ENCODE results near the gene STAG1. TPM values are rescaled to one million over a fixed set of nuclear protein-coding genes. Genes with fewer than 3 reads are reported as not detected.

The STAG1 gene
- total and polyA plus RNA-seq, 9 of the 15 experiments (the other 6 are each of a cell fraction or from before 2014, with no cell fraction given): 2.7 to 17.7 (median 8.8) TPM

DNA sequence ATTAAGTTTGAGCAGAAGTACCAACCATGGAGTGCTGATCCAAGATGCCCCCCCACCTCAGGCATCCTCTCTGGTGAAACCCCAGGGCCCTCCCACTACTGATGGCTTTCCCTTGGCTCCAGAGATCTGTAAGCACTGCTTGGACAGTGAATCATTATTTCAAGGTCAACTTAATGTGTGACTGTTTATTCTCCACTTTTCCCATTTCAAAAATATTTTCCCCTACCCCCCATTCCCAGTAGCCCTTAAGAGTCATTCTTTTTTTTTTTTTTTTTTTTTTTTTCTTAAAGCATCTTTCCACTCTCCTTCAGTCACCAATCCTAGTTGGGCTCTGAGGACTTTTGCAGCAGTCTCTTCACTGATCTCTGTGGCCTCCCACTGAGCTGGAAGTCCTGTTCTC is 419.4 kb downstream of the STAG1 start:
- no peak for TF ChIP-seq PRMT5 (CRISPR knock-in tag; IDR thresholded peaks at IDR 0.05)
- no peak for TF ChIP-seq ELF2 (CRISPR knock-in tag; IDR thresholded peaks at IDR 0.05)
- TF ChIP-seq HCFC1 (IDR thresholded peaks at IDR 0.05; ENCODE audit: low read depth, low read length): no peak
- no peak for TF ChIP-seq EWSR1 (IDR thresholded peaks at IDR 0.05; ENCODE audit: borderline replicate concordance, low read depth, partially characterized antibody)
- no peak for TF ChIP-seq L3MBTL2 (IDR thresholded peaks at IDR 0.05)
- no peak for TF ChIP-seq RHOXF2B (CRISPR knock-in tag; conservative IDR thresholded peaks at IDR 0.05)
- no peak for TF ChIP-seq ELF1 (tag; IDR thresholded peaks at IDR 0.05)
- TF ChIP-seq TAF9B (IDR thresholded peaks at IDR 0.05; ENCODE audit: partially characterized antibody): no peak
- TF ChIP-seq ARID1B (IDR thresholded peaks at IDR 0.05): no peak
- no peak for TF ChIP-seq CSDE1 (IDR thresholded peaks at IDR 0.05)
- no peak for TF ChIP-seq ESRRA (IDR thresholded peaks at IDR 0.05; ENCODE audit: borderline replicate concordance, low read depth)
- TF ChIP-seq BDP1 (IDR thresholded peaks at IDR 0.05; ENCODE audit: insufficient read depth, insufficient read length): no peak
- TF ChIP-seq ZNF766 (CRISPR knock-in tag; conservative IDR thresholded peaks at IDR 0.05): no peak
- TF ChIP-seq ZNF146 (CRISPR knock-in tag; IDR thresholded peaks at IDR 0.05; ENCODE audit: unreplicated experiment): no peak
- TF ChIP-seq UBTF (IDR thresholded peaks at IDR 0.05; ENCODE audit: borderline replicate concordance in 1 of 2, low read depth in 2 of 2, low read length in 2 of 2): no peak
- TF ChIP-seq ZNF324 (CRISPR knock-in tag; IDR thresholded peaks at IDR 0.05): no peak
- TF ChIP-seq HMGN3 (IDR thresholded peaks at IDR 0.05; ENCODE audit: borderline replicate concordance, extremely low read depth, insufficient read length, low read depth, low read length): no peak
- TF ChIP-seq ETV6 (IDR thresholded peaks at IDR 0.05; ENCODE audit: borderline replicate concordance in 1 of 2, low read depth in 2 of 2, low read length in 1 of 2): no peak
- TF ChIP-seq ETV6 (CRISPR knock-in tag; IDR thresholded peaks at IDR 0.05; ENCODE audit: borderline replicate concordance): no peak
- no peaks in the 10 kb centered on the region for H3K9me3 ChIP-seq (replicated peaks; ENCODE audit: control insufficient read depth, insufficient read depth, low read depth, low read length)
- ChIA-PET POLR2A (no interaction called here), CTCF (ENCODE audit: low intra/inter-chr PET ratio) (no interaction called here)
- intact Hi-C loops (cut with micrococcal nuclease) (no loop called here), in situ Hi-C loops (cut with MboI) (no loop called here)
- DNase-seq (ENCODE audit: extremely low read depth in 1 of 4, low spot score in 3 of 4) (no peak), FAIRE-seq (no peak), ATAC-seq (no peak)
- BruUV-seq (replicated peaks): no TSS peak
- H3K9ac ChIP-seq (ENCODE audit: insufficient read depth in 1 of 2, low read depth in 2 of 2, low read length in 2 of 2): no peak overlapping the region
- H2AFZ ChIP-seq (ENCODE audit: low read depth, low read length): no peak overlapping the region
- H3K36me3 ChIP-seq (ENCODE audit: control insufficient read depth, insufficient read depth, low read length): peaks cover 73% of the 10 kb centered on the region
- no peaks in the 10 kb centered on the region for H3K79me2 ChIP-seq (ENCODE audit: control insufficient read depth, insufficient read depth, low read length)
- H3K4me3 ChIP-seq: no peak overlapping the region
- no peaks in the 10 kb centered on the region for H3K27me3 ChIP-seq (ENCODE audit: control insufficient read depth in 2 of 2, insufficient read depth in 2 of 2, low read length in 2 of 2)
- H3K9me1 ChIP-seq (ENCODE audit: control insufficient read depth, insufficient read depth, low read length): no peaks in the 10 kb centered on the region
- no peak overlapping the region for H3K27ac ChIP-seq (ENCODE audit: extremely low read depth, low read depth, low read length)
- H3K4me2 ChIP-seq (ENCODE audit: insufficient read depth, low read length): no peak overlapping the region
- H4K20me1 ChIP-seq (replicated peaks; ENCODE audit: control insufficient read depth, insufficient read depth, low read length): no peaks in the 10 kb centered on the region
- no peaks in the 10 kb centered on the region; a peak in 2 of 5 replicates for H3K4me1 ChIP-seq (replicated peaks in 1 of 2; ENCODE audit: control insufficient read depth in 2 of 2, insufficient read depth in 2 of 2, low read length in 2 of 2)

Measured in K562 (cell line).